SU-DHL-6 (cell line): Measurements from ENCODE around the gene MED31.
"Not testable (repeated sequence)": the region's sequence is repeated elsewhere in the genome, so short reads cannot be mapped to it uniquely, and the experiment has no call there.

Source experiments
- EZH2phosphoT487 ChIP-seq: fragments of 200-600 bp; sonication (generic), shearing (Covaris generic); conservative IDR thresholded peaks from 2 replicates; pipeline ENCODE4 v1.6.1; 2018; ENCODE audit warnings: mild to moderate bottlenecking, antibody characterized with exemption, low read length, moderate library complexity, mixed read lengths
- TF ChIP-seq, protein P1 (sequence below): fragments of 200-600 bp; sonication (generic); IDR thresholded peaks from one replicate; pipeline ENCODE4 v1.5.1; 2017; ENCODE audit warnings: antibody characterized with exemption, mild to moderate bottlenecking, low read length, moderate library complexity; ENCODE audit not compliant: insufficient read depth, poor library complexity, severe bottlenecking

DNA sequence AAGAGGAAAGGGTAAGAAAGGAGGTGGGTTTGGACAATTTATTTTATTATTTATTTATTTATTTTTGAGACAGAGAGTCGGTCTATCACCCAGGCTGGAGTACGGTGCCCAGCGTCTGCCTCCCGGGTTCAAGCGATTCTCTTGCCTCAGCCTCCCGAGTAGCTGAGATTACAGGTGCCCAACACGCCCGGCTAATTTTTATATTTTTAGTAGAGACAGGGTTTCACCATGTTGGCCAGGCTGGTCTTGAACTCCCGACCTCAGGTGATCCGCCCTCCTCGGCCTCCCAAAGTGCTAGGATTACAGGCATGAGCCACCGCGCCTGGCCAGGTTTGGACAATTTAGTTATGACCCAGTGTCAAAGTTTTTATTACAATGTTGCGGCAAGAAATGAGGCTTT lies 11.8 kb upstream of the MED31 start:
- TF ChIP-seq, protein P1, sequence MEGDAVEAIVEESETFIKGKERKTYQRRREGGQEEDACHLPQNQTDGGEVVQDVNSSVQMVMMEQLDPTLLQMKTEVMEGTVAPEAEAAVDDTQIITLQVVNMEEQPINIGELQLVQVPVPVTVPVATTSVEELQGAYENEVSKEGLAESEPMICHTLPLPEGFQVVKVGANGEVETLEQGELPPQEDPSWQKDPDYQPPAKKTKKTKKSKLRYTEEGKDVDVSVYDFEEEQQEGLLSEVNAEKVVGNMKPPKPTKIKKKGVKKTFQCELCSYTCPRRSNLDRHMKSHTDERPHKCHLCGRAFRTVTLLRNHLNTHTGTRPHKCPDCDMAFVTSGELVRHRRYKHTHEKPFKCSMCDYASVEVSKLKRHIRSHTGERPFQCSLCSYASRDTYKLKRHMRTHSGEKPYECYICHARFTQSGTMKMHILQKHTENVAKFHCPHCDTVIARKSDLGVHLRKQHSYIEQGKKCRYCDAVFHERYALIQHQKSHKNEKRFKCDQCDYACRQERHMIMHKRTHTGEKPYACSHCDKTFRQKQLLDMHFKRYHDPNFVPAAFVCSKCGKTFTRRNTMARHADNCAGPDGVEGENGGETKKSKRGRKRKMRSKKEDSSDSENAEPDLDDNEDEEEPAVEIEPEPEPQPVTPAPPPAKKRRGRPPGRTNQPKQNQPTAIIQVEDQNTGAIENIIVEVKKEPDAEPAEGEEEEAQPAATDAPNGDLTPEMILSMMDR, result not testable (repeated sequence)
- TF ChIP-seq EZH2phosphoT487, result not testable (repeated sequence)
